ENCODE measurements around the gene FGF10.

The FGF10 gene

DNA sequence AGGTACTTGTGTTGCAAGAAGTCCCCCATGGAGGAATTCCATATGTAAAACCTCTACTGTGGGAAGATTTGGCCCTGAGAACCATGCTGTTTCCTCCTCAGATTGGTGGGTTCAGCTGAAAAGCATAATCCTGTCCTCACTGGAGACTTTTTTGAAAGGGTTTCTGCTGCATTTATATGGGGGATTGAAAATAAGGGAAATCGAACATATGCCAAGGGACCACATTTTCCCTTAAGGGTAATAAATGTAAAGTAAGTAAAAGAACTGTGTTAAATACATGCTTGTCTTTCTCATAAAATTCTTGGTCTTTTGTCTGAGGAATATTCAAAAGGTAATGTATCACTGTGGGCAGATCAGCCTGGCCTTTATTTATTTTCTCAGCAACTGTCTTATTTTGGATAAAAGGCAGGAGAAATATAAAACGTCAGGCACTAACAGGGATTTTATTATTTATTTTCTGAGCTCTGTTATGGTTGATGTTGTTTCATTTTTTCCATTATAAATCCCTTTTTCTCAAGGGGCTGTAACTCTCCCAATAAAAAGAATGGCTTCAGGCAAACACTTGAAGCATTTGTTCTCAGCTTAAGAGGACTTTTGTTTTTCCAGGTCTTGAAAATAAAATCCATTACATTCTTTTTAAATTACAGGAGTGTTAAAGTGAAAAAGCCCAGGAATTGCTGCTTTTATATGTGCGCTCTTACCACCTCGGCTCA is 131.4 kb downstream of the FGF10 start:
- H3K27ac Mint-ChIP-seq = no peak overlapping the region
- H3K9me3 Mint-ChIP-seq = no peaks in the 10 kb centered on the region
- no peaks in the 10 kb centered on the region for H3K27me3 Mint-ChIP-seq
- H3K4me1 Mint-ChIP-seq (ENCODE audit: low read depth) = no peaks in the 10 kb centered on the region
- H3K4me3 Mint-ChIP-seq = no peak overlapping the region
- H3K36me3 Mint-ChIP-seq (ENCODE audit: low read depth) = no peaks in the 10 kb centered on the region

DNA sequence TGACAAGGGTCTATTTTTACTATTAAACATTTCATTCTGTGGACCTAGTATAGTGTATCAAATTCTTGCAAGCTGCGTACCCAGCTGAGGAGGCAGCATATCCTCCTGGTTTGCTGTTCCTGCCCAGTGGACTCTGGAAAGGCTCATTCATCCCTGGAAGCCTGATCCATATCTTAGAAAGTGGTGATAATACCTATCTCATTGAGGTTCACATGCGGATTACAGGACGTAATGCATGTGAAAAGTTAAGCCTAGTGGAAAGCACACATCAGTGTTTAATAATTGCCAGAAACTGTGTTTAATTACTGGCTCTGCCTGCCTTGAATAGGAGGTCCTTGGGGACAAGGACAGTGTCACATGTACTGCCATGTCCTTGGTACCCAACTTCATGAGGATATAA is 132.0 kb downstream of the FGF10 start:
- Mint-ChIP-seq H3K4me1 (ENCODE audit: low read depth) (no peaks in the 10 kb centered on the region), H3K36me3 (ENCODE audit: low read depth) (no peaks in the 10 kb centered on the region)

More for the DNA sequence above, 132.0 kb downstream of the FGF10 start:
- Mint-ChIP-seq H3K27ac (no peak overlapping the region), H3K27me3 (no peaks in the 10 kb centered on the region), H3K4me3 (no peak overlapping the region), H3K9me3 (no peaks in the 10 kb centered on the region)
